ENCODE results near the gene DPP10.

Gene DPP10

GRCh38 chr2:114814355-114814754, 371.9 kb downstream of the DPP10 start:
- no peak for DNase-seq (ENCODE audit: low read depth)
- TF ChIP-seq, protein P1, sequence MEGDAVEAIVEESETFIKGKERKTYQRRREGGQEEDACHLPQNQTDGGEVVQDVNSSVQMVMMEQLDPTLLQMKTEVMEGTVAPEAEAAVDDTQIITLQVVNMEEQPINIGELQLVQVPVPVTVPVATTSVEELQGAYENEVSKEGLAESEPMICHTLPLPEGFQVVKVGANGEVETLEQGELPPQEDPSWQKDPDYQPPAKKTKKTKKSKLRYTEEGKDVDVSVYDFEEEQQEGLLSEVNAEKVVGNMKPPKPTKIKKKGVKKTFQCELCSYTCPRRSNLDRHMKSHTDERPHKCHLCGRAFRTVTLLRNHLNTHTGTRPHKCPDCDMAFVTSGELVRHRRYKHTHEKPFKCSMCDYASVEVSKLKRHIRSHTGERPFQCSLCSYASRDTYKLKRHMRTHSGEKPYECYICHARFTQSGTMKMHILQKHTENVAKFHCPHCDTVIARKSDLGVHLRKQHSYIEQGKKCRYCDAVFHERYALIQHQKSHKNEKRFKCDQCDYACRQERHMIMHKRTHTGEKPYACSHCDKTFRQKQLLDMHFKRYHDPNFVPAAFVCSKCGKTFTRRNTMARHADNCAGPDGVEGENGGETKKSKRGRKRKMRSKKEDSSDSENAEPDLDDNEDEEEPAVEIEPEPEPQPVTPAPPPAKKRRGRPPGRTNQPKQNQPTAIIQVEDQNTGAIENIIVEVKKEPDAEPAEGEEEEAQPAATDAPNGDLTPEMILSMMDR (IDR thresholded peaks at IDR 0.05; ENCODE audit: low read length, missing control alignments): no peak
- H3K4me3 ChIP-seq (replicated peaks; ENCODE audit: low read depth, low read length): no peak overlapping the region

DNA sequence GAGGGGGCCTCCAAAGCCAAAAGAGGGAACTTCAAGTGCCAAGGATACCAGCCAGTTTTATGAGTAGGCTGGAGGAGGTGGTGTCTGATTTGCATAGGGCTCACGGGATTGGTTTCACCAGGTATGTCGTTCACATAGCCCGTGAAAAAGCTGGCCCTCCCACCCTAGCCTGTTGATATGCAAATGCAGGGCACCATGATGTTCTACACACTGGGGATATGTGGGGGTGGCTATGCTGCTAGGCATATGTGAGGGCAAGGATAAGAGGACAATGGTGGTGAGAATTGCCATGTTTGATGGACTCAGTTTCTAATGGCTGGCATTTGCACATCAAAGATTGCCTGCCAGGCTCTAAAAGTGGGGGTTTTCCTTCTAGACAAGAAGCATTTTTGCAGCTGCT, 378.6 kb downstream of the DPP10 start:
- H3K4me3 ChIP-seq (replicated peaks; ENCODE audit: low read depth, low read length): no peak overlapping the region
- DNase-seq (ENCODE audit: low read depth): no peak
- TF ChIP-seq, protein P1 (IDR thresholded peaks at IDR 0.05; ENCODE audit: low read length, missing control alignments): no peak

- H3K4me3 ChIP-seq (replicated peaks; ENCODE audit: low read depth, low read length): no peak overlapping the region
Measured at GRCh38 chr2:114843963-114844362, 401.5 kb downstream of the DPP10 start.

GRCh38 chr2:114857196-114857595, 414.8 kb downstream of the DPP10 start:
- no peak for DNase-seq (ENCODE audit: low read depth)
- TF ChIP-seq, protein P1 (IDR thresholded peaks at IDR 0.05; ENCODE audit: low read length, missing control alignments): no peak

More at GRCh38 chr2:114843963-114844362, 401.5 kb downstream of the DPP10 start:
- TF ChIP-seq, protein P1 (IDR thresholded peaks at IDR 0.05; ENCODE audit: low read length, missing control alignments): no peak
- DNase-seq (ENCODE audit: low read depth): no peak

GRCh38 chr2:114859726-114860510, 417.5 kb downstream of the DPP10 start:
- no peak overlapping the region for H3K4me3 ChIP-seq (replicated peaks; ENCODE audit: low read depth, low read length)
- no peak for DNase-seq (ENCODE audit: low read depth)
- TF ChIP-seq, protein P1 (IDR thresholded peaks at IDR 0.05; ENCODE audit: low read length, missing control alignments): no peak

More at GRCh38 chr2:114857196-114857595, 414.8 kb downstream of the DPP10 start:
- no peak overlapping the region for H3K4me3 ChIP-seq (replicated peaks; ENCODE audit: low read depth, low read length)

- H3K4me3 ChIP-seq (replicated peaks; ENCODE audit: low read depth, low read length): no peak overlapping the region
- no peak for DNase-seq (ENCODE audit: low read depth)
- TF ChIP-seq, protein P1 (IDR thresholded peaks at IDR 0.05; ENCODE audit: low read length, missing control alignments): no peak
Measured at GRCh38 chr2:114862243-114862642, 419.8 kb downstream of the DPP10 start.

GRCh38 chr2:114864901-114865300, 422.5 kb downstream of the DPP10 start:
- no peak overlapping the region for H3K4me3 ChIP-seq (replicated peaks; ENCODE audit: low read depth, low read length)
- no peak for DNase-seq (ENCODE audit: low read depth)
- TF ChIP-seq, protein P1 (IDR thresholded peaks at IDR 0.05; ENCODE audit: low read length, missing control alignments): no peak
